ENCODE results near the gene ANK2.

- TF ChIP-seq EZH2 (IDR thresholded peaks at IDR 0.05; ENCODE audit: insufficient read depth, poor library complexity, severe bottlenecking) (no peak), EZH2phosphoT487 (IDR thresholded peaks at IDR 0.05; ENCODE audit: insufficient read depth, low read depth) (no peak)
Observed at GRCh38 chr4:113236916-113237315, 187.5 kb downstream of the ANK2 start.

Data from GM23248 (cell line).